HepG2 (cell line): ENCODE measurements around the gene HBG1. TPM values are rescaled to one million over a fixed set of nuclear protein-coding genes. Genes with fewer than 3 reads are reported as not detected.

Source experiments
- ATAC-seq: fragments of 200-7000 bp; cut with Tn5 transposase; 3 replicates; pipeline ENCODE4 v1.9.1; 2020; ENCODE audit warnings: mild to moderate bottlenecking, moderate library complexity
- BruUV-seq: library from RNA; stranded (reverse); fragments of 400-500 nt; replicated peaks from 2 replicates; lab custom pipeline; 2021; lab: Mats Ljungman, UMichigan
- CTCF ChIA-PET: fragments of 300-600 bp; formaldehyde crosslinking; extraction: SDS; loops from one replicate; lab custom pipeline; 2021; ENCODE audit warnings: low total read pairs, inconsistent platforms, low intra/inter-chr PET ratio; lab: Yijun Ruan, JAX
- POLR2A ChIA-PET: fragments of 350-600 bp; sonication (Branson Sonifier 250); formaldehyde crosslinking; loops from one replicate; lab custom pipeline; 2020; ENCODE audit warnings: antibody characterized with exemption, inconsistent platforms; lab: Yijun Ruan, JAX
- DNase-seq: peaks from one replicate; pipeline ENCODE4 v3.0.0-alpha.2; 2015; ENCODE audit warnings: low spot score
- FAIRE-seq: peaks from 3 replicates; lab custom pipeline; 2011; peaks lifted over from hg19 to GRCh38; lab: Jason Lieb, UNC
- H2AFZ ChIP-seq: one replicate; pipeline ENCODE4 v1.6.1; 2011; ENCODE audit warnings: low read length, inconsistent platforms
- H3K27ac ChIP-seq: fragments of 300-600 bp; 3 replicates; pipeline ENCODE4 v1.8.0; 2011; ENCODE audit warnings: mixed run types, mild to moderate bottlenecking, mixed read lengths, low read length, inconsistent platforms; ENCODE audit not compliant: insufficient read depth; ENCODE audit errors: extremely low read length
- H3K27me3 ChIP-seq, 2 experiments: fragments of 200-600 bp in 1 of 2; 2 replicates in 1 of 2; 3 replicates in 1 of 2; pipeline versions ENCODE4 v1.6.0 to v1.8.0; 2011; ENCODE audit warnings: low read length in 2 of 2, mild to moderate bottlenecking in 2 of 2, moderate library complexity in 2 of 2, inconsistent platforms in 1 of 2; ENCODE audit not compliant: insufficient read depth in 2 of 2, control insufficient read depth in 1 of 2
- H3K36me3 ChIP-seq, 2 experiments: fragments of 200-600 bp in 1 of 2; replicated peaks in 1 of 2; 2 replicates in 1 of 2; 3 replicates in 1 of 2; pipeline versions ENCODE4 v1.5.1 to v1.8.0; 2011; ENCODE audit warnings: low read length in 2 of 2, inconsistent platforms in 1 of 2; ENCODE audit not compliant: insufficient read depth in 2 of 2, control insufficient read depth in 1 of 2
- H3K4me1 ChIP-seq: 2 replicates; pipeline ENCODE4 v1.5.1; 2012; ENCODE audit warnings: low read length, inconsistent platforms; ENCODE audit not compliant: insufficient read depth
- H3K4me2 ChIP-seq: 2 replicates; pipeline ENCODE4 v1.6.0; 2011; ENCODE audit warnings: low read depth, low read length, inconsistent platforms
- H3K4me3 ChIP-seq, 3 experiments: fragments of 200-600 bp in 1 of 3; sonication (generic), shearing (Covaris generic) in 1 of 3; replicated peaks in 1 of 3; 2 replicates each; pipeline ENCODE4 v1.5.1; 2011 to 2016; ENCODE audit warnings: low read length in 3 of 3, inconsistent platforms in 2 of 3, low read depth in 2 of 3, mild to moderate bottlenecking in 2 of 3, control low read depth in 1 of 3, mixed read lengths in 1 of 3; ENCODE audit not compliant: insufficient read depth in 1 of 3
- H3K79me2 ChIP-seq: one replicate; pipeline ENCODE4 v1.6.1; 2011; ENCODE audit warnings: low read length, inconsistent platforms; ENCODE audit not compliant: insufficient read depth
- H3K9ac ChIP-seq: 2 replicates; pipeline ENCODE4 v1.6.0; 2011; ENCODE audit warnings: mild to moderate bottlenecking, low read depth, low read length, inconsistent platforms; ENCODE audit not compliant: insufficient read depth
- H3K9me3 ChIP-seq: 2 replicates; pipeline ENCODE4 v1.5.1; 2012; ENCODE audit warnings: mild to moderate bottlenecking, low read length
- H4K20me1 ChIP-seq: 2 replicates; pipeline ENCODE4 v1.6.0; 2011; ENCODE audit warnings: inconsistent platforms, mild to moderate bottlenecking, low read length, moderate library complexity; ENCODE audit not compliant: insufficient read depth
- EED ChIP-seq: sonication (generic); formaldehyde crosslinking; IDR thresholded peaks from 2 replicates; pipeline ENCODE4 v1.5.0; 2020; ENCODE audit warnings: mild to moderate bottlenecking, missing genetic modification reagents
- HCFC1 ChIP-seq: fragments of 150-350 bp; IDR thresholded peaks from 2 replicates; pipeline ENCODE4 v1.6.1; 2014; ENCODE audit warnings: low read depth, low read length
- HMG20B ChIP-seq: conservative IDR thresholded peaks from 2 replicates; pipeline ENCODE4 v1.6.1; 2016; ENCODE audit warnings: missing genetic modification reagents, missing compliant biosample characterization
- MATR3 ChIP-seq: sonication (generic); formaldehyde crosslinking; IDR thresholded peaks from 2 replicates; pipeline ENCODE4 v1.4.0; 2020; ENCODE audit warnings: missing genetic modification reagents
- RARA ChIP-seq: IDR thresholded peaks from 2 replicates; pipeline ENCODE4 v1.6.1; 2016; ENCODE audit warnings: missing genetic modification reagents, missing compliant biosample characterization
- SMARCC2 ChIP-seq: fragments of 450-650 bp; IDR thresholded peaks from 2 replicates; pipeline ENCODE4 v1.6.1; 2017; ENCODE audit warnings: antibody characterized with exemption, mild to moderate bottlenecking
- ZBTB7B ChIP-seq: sonication (generic); formaldehyde crosslinking; IDR thresholded peaks from 2 replicates; pipeline ENCODE4 v1.4.0; 2020; ENCODE audit warnings: missing genetic modification reagents
- ZNF12 ChIP-seq: sonication (generic); formaldehyde crosslinking; IDR thresholded peaks from 2 replicates; pipeline ENCODE4 v1.5.0; 2020; ENCODE audit warnings: missing genetic modification reagents
- ZNF317 ChIP-seq: sonication (generic); formaldehyde crosslinking; IDR thresholded peaks from 2 replicates; pipeline ENCODE4 v1.5.0; 2020; ENCODE audit warnings: mild to moderate bottlenecking, missing genetic modification reagents
- ZNF484 ChIP-seq: sonication (generic); formaldehyde crosslinking; IDR thresholded peaks from 2 replicates; pipeline ENCODE4 v1.5.1; 2020; ENCODE audit warnings: mild to moderate bottlenecking, low read depth, missing genetic modification reagents, borderline replicate concordance
- ZNF724P ChIP-seq: sonication (generic); formaldehyde crosslinking; IDR thresholded peaks from 2 replicates; pipeline ENCODE4 v1.8.0; 2022; ENCODE audit warnings: missing genetic modification reagents, borderline replicate concordance
- WGBS: methylation state at CpG from one replicate; pipeline ENCODE4 v1.1.6; 2017; ENCODE audit warnings: low lambda C conversion rate; 5-methylcytosine and 5-hydroxymethylcytosine counted together
- in situ Hi-C: cut with HindIII; loops from 2 replicates; pipeline ENCODE4 v1.10.0; 2017; ENCODE audit warnings: low pct_unique_long_range_greater_than_20kb; ENCODE audit not compliant: extremely low pct_ligation_motif_present
- intact Hi-C: fragments of 100-400 bp; cut with micrococcal nuclease; formaldehyde crosslinking; loops from one replicate; pipeline ENCODE4 v1.10.0; 2022; ENCODE audit not compliant: unreplicated experiment
- polyA plus RNA-seq, 8 experiments: library from polyadenylated mRNA; depleted of rRNA in 3 of 8; stranded (reverse) in 7 of 8; unstranded in 1 of 8; fragments of >200 nt; fragmentation: Illumina TruSeq in 4 of 8; extraction: Trizol in 4 of 8; gene quantifications; 2 replicates each; pipeline versions ENCODE4 v1.2.1 to v1.2.3, GENCODE V29; 2011 to 2016; ENCODE audit warnings: low read depth in 4 of 8, missing spikeins in 1 of 8, mixed read lengths in 1 of 8; ENCODE audit not compliant: insufficient read depth in 1 of 8
- total RNA-seq, 5 experiments: library from RNA; depleted of rRNA; stranded (reverse); fragments of >200 nt; fragmentation: Illumina TruSeq; extraction: Trizol; gene quantifications; 2 replicates each; pipeline ENCODE4 v1.2.3, GENCODE V29; 2016; ENCODE audit warnings: low read depth in 1 of 5
- TF ChIP-seq, protein P1 (sequence below): sonication (generic); formaldehyde crosslinking; IDR thresholded peaks from 2 replicates; pipeline ENCODE4 v1.8.1; 2023; ENCODE audit warnings: mild to moderate bottlenecking, inconsistent platforms, moderate library complexity, missing genetic modification reagents, borderline replicate concordance
- TF ChIP-seq, protein P2 (sequence below): IDR thresholded peaks from 2 replicates; pipeline ENCODE4 v1.4.0; 2020; ENCODE audit warnings: mild to moderate bottlenecking, missing genetic modification reagents

Gene HBG1
- total and polyA plus RNA-seq, 2 of the 13 experiments (the other 11 are each of a cell fraction or from before 2014, with no cell fraction given): not detected

DNA sequence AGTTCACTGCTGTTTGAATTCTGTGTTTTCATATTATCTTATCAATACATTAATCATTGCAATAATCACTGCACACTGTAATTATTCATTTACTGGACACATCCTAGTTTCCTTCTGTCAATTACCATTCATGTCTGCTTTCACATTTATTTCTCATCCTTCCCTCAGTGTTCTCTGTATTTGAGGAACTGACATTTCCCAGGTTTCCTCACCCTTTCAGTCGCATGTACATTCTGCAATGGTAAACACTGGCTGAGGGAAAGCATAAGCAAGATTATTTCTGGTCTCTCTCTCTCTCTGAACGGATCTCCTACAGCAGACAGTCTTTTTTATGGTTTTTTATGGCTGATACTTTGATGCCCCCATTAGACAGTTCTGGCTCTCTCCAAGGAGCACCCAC, 11.2 kb downstream of the HBG1 start:
- Histone ChIP-seq H3K36me3 (no peaks in the 10 kb centered on the region), H3K4me1 (no peaks in the 10 kb centered on the region), H3K4me2 (no peak overlapping the region), H4K20me1 (no peaks in the 10 kb centered on the region; the same call in 1 of the 2 replicates), H3K9ac (no peak overlapping the region), H3K27me3 (0 out of 5 replicates have a peak, but pooled peaks cover 0 to 3% of the 10 kb centered on the region in 2 experiments), H3K27ac (no peak overlapping the region), H3K4me3 (no peak overlapping the region), H2AFZ (no peak overlapping the region), H3K9me3 (no peaks in the 10 kb centered on the region)
- BruUV-seq: no TSS peak
- FAIRE-seq: no peak
- WGBS: 2% methylated on average over 2 of the region's 2 CpGs
- POLR2A ChIA-PET: no interaction called here
- intact Hi-C loops (no loop called here), in situ Hi-C loops (no loop called here)
- no peak for DNase-seq
- TF ChIP-seq ZNF724P (no peak), MATR3 (CRISPR knock-in tag) (no peak), ZNF317 (CRISPR knock-in tag) (no peak), RARA (CRISPR knock-in tag) (no peak)
- TF ChIP-seq, protein P1, sequence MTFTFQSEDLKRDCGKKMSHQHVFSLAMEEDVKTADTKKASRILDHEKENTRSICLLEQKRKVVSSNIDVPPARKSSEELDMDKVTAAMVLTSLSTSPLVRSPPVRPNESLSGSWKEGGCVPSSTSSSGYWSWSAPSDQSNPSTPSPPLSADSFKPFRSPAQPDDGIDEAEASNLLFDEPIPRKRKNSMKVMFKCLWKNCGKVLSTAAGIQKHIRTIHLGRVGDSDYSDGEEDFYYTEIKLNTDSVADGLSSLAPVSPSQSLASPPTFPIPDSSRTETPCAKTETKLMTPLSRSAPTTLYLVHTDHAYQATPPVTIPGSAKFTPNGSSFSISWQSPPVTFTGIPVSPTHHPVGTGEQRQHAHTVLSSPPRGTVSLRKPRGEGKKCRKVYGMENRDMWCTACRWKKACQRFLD (CRISPR knock-in tag): no peak
- TF ChIP-seq, all 625 proteins: peak for 0
- CTCF ChIA-PET: no interaction called here
- ATAC-seq: no peak
- no peaks in the 10 kb centered on the region for H3K79me2 ChIP-seq

DNA sequence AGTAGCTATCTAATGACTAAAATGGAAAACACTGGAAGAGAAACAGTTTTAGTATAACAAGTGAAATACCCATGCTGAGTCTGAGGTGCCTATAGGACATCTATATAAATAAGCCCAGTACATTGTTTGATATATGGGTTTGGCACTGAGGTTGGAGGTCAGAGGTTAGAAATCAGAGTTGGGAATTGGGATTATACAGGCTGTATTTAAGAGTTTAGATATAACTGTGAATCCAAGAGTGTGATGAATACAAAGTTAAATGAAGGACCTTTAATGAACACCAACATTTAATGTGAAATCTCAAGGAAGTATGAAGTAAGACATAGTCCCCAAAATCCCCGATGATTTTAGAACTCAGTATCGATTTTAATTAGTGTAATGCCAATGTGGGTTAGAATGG, 12.2 kb downstream of the HBG1 start:
- H3K36me3 ChIP-seq: no peaks in the 10 kb centered on the region
- H3K4me1 ChIP-seq: no peaks in the 10 kb centered on the region
- ATAC-seq: no peak
- no peaks in the 10 kb centered on the region for H3K9me3 ChIP-seq
- WGBS: 3% methylated on average over 1 of the region's 2 CpGs
- CTCF ChIA-PET: no interaction called here
- no peak overlapping the region for H3K9ac ChIP-seq
- no peak overlapping the region for H3K4me3 ChIP-seq
- H3K79me2 ChIP-seq: no peaks in the 10 kb centered on the region
- no peak overlapping the region for H2AFZ ChIP-seq
- in situ Hi-C loops (no loop called here), intact Hi-C loops (no loop called here)
- BruUV-seq: no TSS peak
- POLR2A ChIA-PET: no interaction called here
- H3K27ac ChIP-seq: no peak overlapping the region
- no peak for DNase-seq
- H4K20me1 ChIP-seq: no peaks in the 10 kb centered on the region; the same call in 1 of the 2 replicates
- no peak for FAIRE-seq
- H3K4me2 ChIP-seq: no peak overlapping the region
- no peaks in the 10 kb centered on the region for H3K27me3 ChIP-seq
- TF ChIP-seq ZNF484 (CRISPR knock-in tag) (no peak), HCFC1 (no peak), HMG20B (CRISPR knock-in tag) (no peak), SMARCC2 (no peak), EED (no peak), ZNF12 (no peak), ZBTB7B (CRISPR knock-in tag) (no peak)
- TF ChIP-seq, protein P2, sequence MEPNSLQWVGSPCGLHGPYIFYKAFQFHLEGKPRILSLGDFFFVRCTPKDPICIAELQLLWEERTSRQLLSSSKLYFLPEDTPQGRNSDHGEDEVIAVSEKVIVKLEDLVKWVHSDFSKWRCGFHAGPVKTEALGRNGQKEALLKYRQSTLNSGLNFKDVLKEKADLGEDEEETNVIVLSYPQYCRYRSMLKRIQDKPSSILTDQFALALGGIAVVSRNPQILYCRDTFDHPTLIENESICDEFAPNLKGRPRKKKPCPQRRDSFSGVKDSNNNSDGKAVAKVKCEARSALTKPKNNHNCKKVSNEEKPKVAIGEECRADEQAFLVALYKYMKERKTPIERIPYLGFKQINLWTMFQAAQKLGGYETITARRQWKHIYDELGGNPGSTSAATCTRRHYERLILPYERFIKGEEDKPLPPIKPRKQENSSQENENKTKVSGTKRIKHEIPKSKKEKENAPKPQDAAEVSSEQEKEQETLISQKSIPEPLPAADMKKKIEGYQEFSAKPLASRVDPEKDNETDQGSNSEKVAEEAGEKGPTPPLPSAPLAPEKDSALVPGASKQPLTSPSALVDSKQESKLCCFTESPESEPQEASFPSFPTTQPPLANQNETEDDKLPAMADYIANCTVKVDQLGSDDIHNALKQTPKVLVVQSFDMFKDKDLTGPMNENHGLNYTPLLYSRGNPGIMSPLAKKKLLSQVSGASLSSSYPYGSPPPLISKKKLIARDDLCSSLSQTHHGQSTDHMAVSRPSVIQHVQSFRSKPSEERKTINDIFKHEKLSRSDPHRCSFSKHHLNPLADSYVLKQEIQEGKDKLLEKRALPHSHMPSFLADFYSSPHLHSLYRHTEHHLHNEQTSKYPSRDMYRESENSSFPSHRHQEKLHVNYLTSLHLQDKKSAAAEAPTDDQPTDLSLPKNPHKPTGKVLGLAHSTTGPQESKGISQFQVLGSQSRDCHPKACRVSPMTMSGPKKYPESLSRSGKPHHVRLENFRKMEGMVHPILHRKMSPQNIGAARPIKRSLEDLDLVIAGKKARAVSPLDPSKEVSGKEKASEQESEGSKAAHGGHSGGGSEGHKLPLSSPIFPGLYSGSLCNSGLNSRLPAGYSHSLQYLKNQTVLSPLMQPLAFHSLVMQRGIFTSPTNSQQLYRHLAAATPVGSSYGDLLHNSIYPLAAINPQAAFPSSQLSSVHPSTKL (CRISPR knock-in tag): no peak
